ENCODE measurements around the gene ARHGAP12.

- no peak for TF ChIP-seq CTCF (IDR thresholded peaks at IDR 0.05; ENCODE audit: poor library complexity, severe bottlenecking)
- TF ChIP-seq EP300 (conservative IDR thresholded peaks at IDR 0.05; ENCODE audit: poor library complexity, severe bottlenecking), result no peak
- no peak for TF ChIP-seq REST (IDR thresholded peaks at IDR 0.05; ENCODE audit: borderline replicate concordance)
- no peak for TF ChIP-seq POLR2AphosphoS5 (IDR thresholded peaks at IDR 0.05)
- no peak for TF ChIP-seq EZH2 (IDR thresholded peaks at IDR 0.05; ENCODE audit: borderline replicate concordance, insufficient read depth, low read length, poor library complexity, severe bottlenecking)
- TF ChIP-seq RAD21 (conservative IDR thresholded peaks at IDR 0.05), result no peak
- no peak for TF ChIP-seq MXI1 (conservative IDR thresholded peaks at IDR 0.05; ENCODE audit: poor library complexity, severe bottlenecking)
Measured at GRCh38 chr10:31774928-31775650, 153.5 kb downstream of the ARHGAP12 start.

Data from neural cell (in vitro differentiated cells).